Smooth muscle cell of the pulmonary artery (primary cell): ENCODE data around the gene EAPP. TPM values are rescaled to one million over a fixed set of nuclear protein-coding genes. Genes with fewer than 3 reads are reported as not detected.

Source experiments
- total RNA-seq: library from RNA; depleted of rRNA; stranded (reverse); fragments of >200 nt; gene quantifications from 2 replicates; pipeline ENCODE4 v1.2.3, GENCODE V29; 2014

The EAPP gene
- total RNA-seq, result 28.9 and 37.1 TPM in 2 replicates

DNA sequence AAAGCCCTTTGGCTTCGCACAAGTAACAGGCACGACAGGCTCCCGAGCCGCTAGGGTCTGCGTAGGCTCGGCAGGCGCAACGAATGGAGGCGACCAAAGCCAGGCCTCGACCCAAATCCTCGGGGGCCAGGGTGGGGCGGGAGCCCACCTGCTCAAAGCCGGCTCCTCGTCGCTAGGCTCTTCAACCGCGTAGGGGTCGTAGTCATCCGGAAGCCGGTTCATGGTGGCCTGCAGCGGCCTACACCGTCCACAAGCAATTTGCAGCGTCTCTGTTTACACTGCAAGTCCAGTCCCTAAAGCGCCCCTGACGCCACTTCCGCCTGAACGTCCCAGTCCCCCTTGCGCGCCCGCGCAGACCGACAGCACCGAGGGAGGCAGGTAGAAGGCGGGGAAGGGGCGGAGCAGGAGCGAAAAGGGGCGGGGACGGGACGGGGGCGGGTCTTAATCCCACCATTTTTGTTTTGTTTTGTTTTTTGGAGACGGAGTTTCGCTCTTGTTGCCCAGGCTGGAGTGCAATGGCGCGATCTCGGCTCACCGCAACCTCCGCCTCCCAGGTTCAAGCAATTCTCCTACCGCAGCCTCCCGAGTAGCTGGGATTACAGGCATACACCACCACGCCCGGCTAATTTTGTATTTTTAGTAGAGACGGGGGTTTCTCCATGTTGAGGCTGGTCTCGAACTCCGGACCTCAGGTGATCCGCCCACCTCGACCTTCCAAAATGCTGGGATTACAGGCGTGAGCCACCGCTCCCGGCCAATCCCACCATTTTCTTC lies at the start of gene EAPP:
Gene EAPP (minus strand): TSS at position 295 of the 774 bp plus-strand sequence. CDS start 73 bp downstream, at position 222.

Other genes starting within 250 kb of the EAPP start
- 9.2 and 16.3 TPM in 2 replicates for gene SPTSSA, start 77.5 kb downstream of the EAPP start, total RNA-seq
- gene SNX6, start 90.4 kb upstream of the EAPP start, total RNA-seq, result 84.4 and 102 TPM in 2 replicates
- 74.8 and 106 TPM in 2 replicates for gene CFL2, start 174.9 kb upstream of the EAPP start, total RNA-seq